CD4-positive, alpha-beta T cell (primary cell): ENCODE results near the gene NME4. TPM values are rescaled to one million over a fixed set of nuclear protein-coding genes. Genes with fewer than 3 reads are reported as not detected.

Experiments
- ATAC-seq: fragments of 200-7000 bp; cut with Tn5 transposase; one replicate; pipeline ENCODE4 v1.10.0; 2022; ENCODE audit warnings: mild to moderate bottlenecking; ENCODE audit not compliant: poor library complexity
- CTCF ChIA-PET: fragments of 350-600 bp; sonication (Branson Sonifier 250); formaldehyde crosslinking; loops from one replicate; lab custom pipeline; 2021; ENCODE audit warnings: antibody characterized with exemption, inconsistent platforms; lab: Charles Lee
- POLR2A ChIA-PET: fragments of 350-600 bp; sonication (Branson Sonifier 250); formaldehyde crosslinking; loops from one replicate; lab custom pipeline; 2021; ENCODE audit warnings: antibody characterized with exemption, inconsistent platforms; lab: Charles Lee
- DNase-seq, 14 experiments: peaks; one replicate each; pipeline ENCODE4 v3.0.0-alpha.2; 2013 to 2020; ENCODE audit warnings: mixed read lengths in 2 of 14
- H3K27ac ChIP-seq, 2 donors: one replicate each; pipeline versions ENCODE4 v1.5.1 to v1.7.0; 2013; ENCODE audit warnings: low read length in 2 of 2, low read depth in 1 of 2, mild to moderate bottlenecking in 1 of 2
- H3K27me3 ChIP-seq, 2 experiments: 1 replicate in 1 of 2; 2 replicates in 1 of 2; pipeline versions ENCODE4 v1.6.1 to v1.7.0; 2013; ENCODE audit warnings: low read length in 2 of 2, control low read depth in 1 of 2, mild to moderate bottlenecking in 1 of 2, moderate library complexity in 1 of 2; ENCODE audit not compliant: insufficient read depth in 2 of 2, control insufficient read depth in 1 of 2
- H3K36me3 ChIP-seq: one replicate; pipeline ENCODE4 v1.6.1; 2013; ENCODE audit warnings: low read length, control low read depth; ENCODE audit not compliant: insufficient read depth
- H3K4me1 ChIP-seq: one replicate; pipeline ENCODE4 v1.6.1; 2013; ENCODE audit warnings: low read length, control low read depth; ENCODE audit not compliant: insufficient read depth
- H3K4me3 ChIP-seq: one replicate; pipeline ENCODE4 v1.5.1; 2013; ENCODE audit warnings: mild to moderate bottlenecking, low read length, moderate library complexity
- H3K9me3 ChIP-seq, 2 experiments: 1 replicate in 1 of 2; 2 replicates in 1 of 2; pipeline versions ENCODE4 v1.6.1 to v1.7.0; 2013; ENCODE audit warnings: low read length in 2 of 2, mild to moderate bottlenecking in 2 of 2, control low read depth in 1 of 2, moderate library complexity in 1 of 2; ENCODE audit not compliant: control insufficient read depth in 1 of 2, insufficient read depth in 1 of 2
- H3K27ac Mint-ChIP-seq: one replicate; pipeline ENCODE4 v1.8.0; 2020; ENCODE audit warnings: mixed read lengths
- H3K27me3 Mint-ChIP-seq: one replicate; pipeline ENCODE4 v1.8.0; 2021; ENCODE audit warnings: mixed read lengths
- H3K36me3 Mint-ChIP-seq: one replicate; pipeline ENCODE4 v1.8.0; 2021; ENCODE audit warnings: low read depth, mixed read lengths
- H3K4me1 Mint-ChIP-seq: one replicate; pipeline ENCODE4 v1.8.0; 2021; ENCODE audit warnings: low read depth, mixed read lengths
- H3K4me3 Mint-ChIP-seq: one replicate; pipeline ENCODE4 v1.8.0; 2020; ENCODE audit warnings: mild to moderate bottlenecking, mixed read lengths
- H3K9me3 Mint-ChIP-seq: one replicate; pipeline ENCODE4 v1.8.0; 2020; ENCODE audit warnings: mixed read lengths
- CTCF ChIP-seq: fragments of 200-600 bp; IDR thresholded peaks from one replicate; pipeline ENCODE4 v1.8.0; 2022; ENCODE audit warnings: antibody characterized with exemption, mild to moderate bottlenecking
- intact Hi-C, 2 experiments: fragments of 100-400 bp; cut with DNase I in 1 of 2; cut with micrococcal nuclease in 1 of 2; formaldehyde crosslinking; loops; one replicate each; pipeline versions ENCODE4 v1.15.1 to v1.9.0; 2023 to 2025; cut with DNase I, micrococcal nuclease
- total RNA-seq, 174 experiments: library from RNA in 2 of 174; stranded (reverse) in 2 of 174; gene quantifications; one replicate each; pipeline ENCODE4 v1.2.3 and lab custom pipeline; 2021 to 2026

NME4 gene
- total RNA-seq, 2 experiments from 2014 or later: 31.2 to 32.6 TPM

GRCh38 chr16:363110-363765, 33.8 kb upstream of the NME4 start:
- Mint-ChIP-seq H3K36me3 (peaks cover 8% of the 10 kb centered on the region), H3K4me3 (no peak overlapping the region)
- POLR2A ChIA-PET: interaction anchor here (1.2 to 1.3 kb wide), 2 partner anchors 17 to 38 kb away, joined by 4 read pairs; partner anchors contain the start of gene DECR2

GRCh38 chr16:363766-364490, 33.1 kb upstream of the NME4 start:
- ATAC-seq: no peak
- peaks cover 16% of the 10 kb centered on the region for H3K4me1 ChIP-seq
- H3K27ac Mint-ChIP-seq: no peak overlapping the region
- peaks cover 6% of the 10 kb centered on the region for H3K4me1 Mint-ChIP-seq
- no peak for TF ChIP-seq CTCF
- ChIA-PET CTCF (interaction anchor here (2.5 kb wide), 1 partner anchor 257 kb away, joined by 19 read pairs; no protein-coding TSS in a partner anchor), POLR2A (interaction anchor here (1.2 to 1.3 kb wide), 2 partner anchors 16 to 38 kb away, joined by 3 to 4 read pairs; partner anchors contain the start of gene DECR2)
- peaks cover 26% of the 10 kb centered on the region for H3K36me3 ChIP-seq
- H3K4me3 ChIP-seq: no peak overlapping the region
- no peaks in the 10 kb centered on the region for H3K9me3 ChIP-seq
- H3K36me3 Mint-ChIP-seq: peaks cover 10% of the 10 kb centered on the region
- H3K27ac ChIP-seq: no peak overlapping the region
- H3K27me3 Mint-ChIP-seq: no peaks in the 10 kb centered on the region
- no peak for DNase-seq
- H3K4me3 Mint-ChIP-seq: no peak overlapping the region
- no peaks in the 10 kb centered on the region for H3K9me3 Mint-ChIP-seq
- intact Hi-C loops: no loop called here
- H3K27me3 ChIP-seq: no peaks in the 10 kb centered on the region

More at GRCh38 chr16:363110-363765, 33.8 kb upstream of the NME4 start:
- no peak overlapping the region for H3K27ac ChIP-seq
- no peaks in the 10 kb centered on the region for H3K9me3 Mint-ChIP-seq
- DNase-seq (no peak), ATAC-seq (no peak)
- no peak overlapping the region for H3K27ac Mint-ChIP-seq
- H3K4me1 Mint-ChIP-seq: peaks cover 6% of the 10 kb centered on the region
- no peaks in the 10 kb centered on the region for H3K9me3 ChIP-seq
- H3K4me1 ChIP-seq: peaks cover 16% of the 10 kb centered on the region
- H3K27me3 Mint-ChIP-seq: no peaks in the 10 kb centered on the region
- no peak overlapping the region for H3K4me3 ChIP-seq
- CTCF ChIA-PET: interaction anchor here (2.4 to 2.5 kb wide), 2 partner anchors 256 to 297 kb away, joined by 11 to 19 read pairs; no protein-coding TSS in a partner anchor
- TF ChIP-seq CTCF: no peak
- H3K36me3 ChIP-seq: peaks cover 20% of the 10 kb centered on the region
- H3K27me3 ChIP-seq: no peaks in the 10 kb centered on the region
- intact Hi-C loops: no loop called here

GRCh38 chr16:364595-365491, 32.2 kb upstream of the NME4 start:
- ATAC-seq (no peak), DNase-seq (no peak)
- H3K4me3 ChIP-seq: no peak overlapping the region
- no peak overlapping the region for H3K27ac Mint-ChIP-seq
- peaks cover 27% of the 10 kb centered on the region for H3K36me3 ChIP-seq
- H3K27ac ChIP-seq: no peak overlapping the region
- no peaks in the 10 kb centered on the region for H3K9me3 ChIP-seq
- no peaks in the 10 kb centered on the region for H3K9me3 Mint-ChIP-seq
- ChIA-PET CTCF (no interaction called here), POLR2A (interaction anchor here (1.3 kb wide), 1 partner anchor 37 kb away, joined by 3 read pairs; the partner anchor contains the start of gene DECR2)
- no peak for TF ChIP-seq CTCF
- peaks cover 12% of the 10 kb centered on the region for H3K36me3 Mint-ChIP-seq
- H3K4me3 Mint-ChIP-seq: no peak overlapping the region
- H3K27me3 Mint-ChIP-seq: no peaks in the 10 kb centered on the region
- peaks cover 13% of the 10 kb centered on the region for H3K4me1 Mint-ChIP-seq
- intact Hi-C loops: no loop called here
- H3K27me3 ChIP-seq: no peaks in the 10 kb centered on the region
- peaks cover 21% of the 10 kb centered on the region for H3K4me1 ChIP-seq
